Mucosa of gallbladder (tissue), 1 donor: Measurements from ENCODE around the gene ARL16. TPM values are rescaled to one million over a fixed set of nuclear protein-coding genes. Genes with fewer than 3 reads are reported as not detected.

ENCODE experiments used
- DNase-seq: peaks from one replicate; pipeline ENCODE4 v3.0.0-alpha.2; 2020; ENCODE audit warnings: low spot score
- total RNA-seq: library from RNA; stranded (reverse); gene quantifications from one replicate; pipeline ENCODE4 v1.2.1, GENCODE V29; 2021
- donor health status: DM: no; HTN: no; CAD: no.

The ARL16 gene, protein sequence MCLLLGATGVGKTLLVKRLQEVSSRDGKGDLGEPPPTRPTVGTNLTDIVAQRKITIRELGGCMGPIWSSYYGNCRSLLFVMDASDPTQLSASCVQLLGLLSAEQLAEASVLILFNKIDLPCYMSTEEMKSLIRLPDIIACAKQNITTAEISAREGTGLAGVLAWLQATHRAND
- total RNA-seq: 37.6 TPM

- DNase-seq: peak; percentile 99
These were observed at the start of gene ARL16, which contains the start of gene HGS for GRCh38 chr17:81683584-81684441. ARL16 (minus strand) TSS chr17:81683797; CDS start chr17:81683753, 44 bp downstream. HGS (plus strand) TSS chr17:81684011; CDS start chr17:81684067, 56 bp downstream.

- peak; percentile 65 for DNase-seq
These were observed 43.9 kb upstream of the ARL16 start for GRCh38 chr17:81727324-81728031.

GRCh38 chr17:81726004-81726403, 42.4 kb upstream of the ARL16 start:
- no peak for DNase-seq

GRCh38 chr17:81725439-81725838, 41.8 kb upstream of the ARL16 start:
- no peak for DNase-seq

DNA sequence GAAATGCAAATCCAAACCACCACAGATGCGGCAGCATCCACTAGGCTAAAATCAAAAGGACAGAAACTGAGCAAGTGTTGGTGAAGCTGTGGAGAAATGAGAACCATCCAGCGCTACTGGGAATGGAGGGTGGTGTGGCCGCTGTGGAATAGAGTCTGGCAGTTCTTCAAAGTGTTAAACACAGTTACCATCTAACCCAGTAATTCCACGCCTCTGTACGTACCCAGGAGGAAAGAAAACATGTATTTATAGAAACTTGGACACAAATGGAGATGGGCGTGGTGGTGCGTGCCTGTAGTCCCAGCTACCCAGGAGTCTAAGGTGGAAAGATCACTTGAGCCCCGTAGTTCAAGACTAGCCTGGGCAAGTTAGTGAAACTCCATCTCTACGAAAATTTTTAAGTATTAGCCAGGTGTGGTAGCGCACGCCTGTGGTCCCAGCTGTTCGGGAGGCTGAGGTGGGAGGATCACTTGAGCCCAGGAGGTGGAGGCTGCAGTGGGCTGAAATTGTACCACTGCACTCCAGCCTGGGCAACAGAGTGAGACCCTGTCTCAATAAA, 40.1 kb upstream of the ARL16 start:
- no peak for DNase-seq

GRCh38 chr17:81722184-81723120, 38.9 kb upstream of the ARL16 start:
- DNase-seq: peak; percentile 79

DNA sequence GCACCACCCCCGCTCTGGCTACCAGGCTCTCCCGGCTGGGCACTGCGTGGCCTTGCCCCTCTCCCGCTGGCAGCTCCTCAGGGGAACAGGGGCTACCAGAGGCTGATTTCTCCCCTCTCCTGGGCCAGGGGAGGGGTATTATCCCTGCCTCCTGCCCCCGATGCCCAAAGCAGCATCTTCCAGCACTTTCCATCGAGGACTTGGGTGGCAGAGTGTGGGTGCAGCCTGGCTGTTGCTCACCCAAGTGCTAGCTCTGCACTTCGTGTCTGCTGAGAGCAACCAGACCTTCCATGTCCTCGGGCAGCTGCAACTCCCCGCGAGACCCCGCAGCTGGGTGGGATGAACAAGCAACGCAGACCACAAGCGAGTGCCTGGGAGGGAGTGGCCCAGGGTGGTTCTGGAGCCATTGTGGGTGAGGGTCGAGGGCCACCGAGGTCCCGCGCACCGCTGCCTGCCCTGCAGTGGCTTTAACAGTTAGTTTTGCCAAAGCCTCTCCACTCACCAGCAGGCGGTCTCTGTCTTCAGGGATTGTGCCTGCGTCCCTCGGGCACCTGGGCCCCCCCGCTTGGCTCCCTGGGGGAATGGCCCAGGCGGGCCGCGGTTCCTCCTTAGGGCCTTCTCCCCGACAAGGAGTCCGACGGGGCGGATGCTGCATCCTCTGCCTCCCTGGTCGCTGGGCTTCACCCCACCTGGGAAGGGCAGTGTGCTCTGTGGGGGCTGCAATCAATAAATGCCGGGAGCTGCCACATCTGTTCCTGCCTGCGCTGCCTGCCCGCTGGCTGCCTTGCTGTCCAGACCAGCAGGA, 36.9 kb upstream of the ARL16 start:
- DNase-seq: no peak

GRCh38 chr17:81719410-81720266, 36.0 kb upstream of the ARL16 start:
- DNase-seq: no peak

DNA sequence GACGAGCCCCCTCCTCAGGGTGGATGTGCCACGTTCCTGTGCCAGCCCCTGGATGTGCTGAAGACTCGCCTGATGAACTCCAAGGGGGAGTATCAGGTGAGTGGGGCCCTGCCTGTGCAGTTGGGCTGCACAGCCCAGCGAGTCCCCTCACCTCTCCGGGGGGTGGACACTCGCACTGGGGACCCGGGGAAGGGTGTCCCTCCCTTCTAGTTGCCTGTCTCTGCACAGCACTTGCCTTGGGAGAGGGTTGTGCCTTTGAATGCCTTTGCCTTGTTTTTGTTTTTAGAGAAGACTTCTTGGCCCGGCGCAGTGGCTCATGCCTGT, 34.1 kb upstream of the ARL16 start:
- no peak for DNase-seq

DNA sequence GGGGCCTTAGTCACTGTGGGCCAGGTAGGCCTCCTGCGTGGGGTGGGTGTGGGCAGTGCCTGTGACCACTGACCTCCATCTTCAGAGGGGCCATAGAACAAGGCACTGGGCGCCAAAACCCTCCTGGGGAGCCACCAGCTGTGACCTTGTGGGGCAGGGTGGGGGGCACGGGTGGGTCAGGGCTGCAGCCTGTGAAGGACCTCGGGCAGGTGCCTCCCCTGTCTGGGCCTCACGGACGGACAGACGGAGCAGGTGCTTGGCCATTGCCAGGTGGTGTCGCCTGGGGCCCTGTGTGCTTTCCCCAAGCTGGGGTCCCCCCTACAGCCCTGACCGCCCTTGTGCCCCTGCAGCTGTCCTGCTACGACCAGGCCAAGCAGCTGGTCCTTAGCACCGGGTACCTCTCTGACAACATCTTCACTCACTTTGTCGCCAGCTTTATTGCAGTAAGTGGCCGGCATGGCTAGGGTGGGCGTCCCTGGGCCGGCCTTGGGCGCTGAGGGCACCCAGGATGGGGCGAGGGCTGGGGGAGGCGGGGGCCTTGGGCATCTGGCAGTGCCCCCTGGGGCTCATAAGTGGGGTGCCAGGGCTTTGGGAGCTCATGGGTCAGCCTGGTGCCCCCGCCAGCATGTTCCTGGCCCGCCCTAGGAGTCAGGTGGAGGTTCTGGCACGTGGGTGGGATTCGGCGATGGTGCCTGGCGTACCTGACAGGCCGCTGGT, 33.6 kb upstream of the ARL16 start:
- no peak for DNase-seq

DNA sequence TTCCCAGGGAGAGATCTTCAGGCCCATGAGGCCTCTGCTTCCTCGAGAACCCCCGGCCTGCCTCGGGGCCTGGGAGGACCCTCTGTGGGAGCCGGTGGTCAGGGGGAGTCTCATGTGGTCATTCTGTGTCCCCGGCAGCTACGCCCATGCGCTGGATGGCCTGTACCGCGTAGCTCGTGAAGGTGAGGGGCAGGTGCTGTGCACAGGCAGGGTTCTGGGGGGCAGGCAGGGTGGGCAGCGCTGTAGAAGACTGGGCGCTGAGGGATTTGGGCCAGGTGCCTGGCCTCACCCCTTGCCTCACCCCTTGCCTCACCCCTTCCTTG, 33.0 kb upstream of the ARL16 start:
- no peak for DNase-seq

GRCh38 chr17:81715872-81716673, 32.5 kb upstream of the ARL16 start:
- no peak for DNase-seq

DNA sequence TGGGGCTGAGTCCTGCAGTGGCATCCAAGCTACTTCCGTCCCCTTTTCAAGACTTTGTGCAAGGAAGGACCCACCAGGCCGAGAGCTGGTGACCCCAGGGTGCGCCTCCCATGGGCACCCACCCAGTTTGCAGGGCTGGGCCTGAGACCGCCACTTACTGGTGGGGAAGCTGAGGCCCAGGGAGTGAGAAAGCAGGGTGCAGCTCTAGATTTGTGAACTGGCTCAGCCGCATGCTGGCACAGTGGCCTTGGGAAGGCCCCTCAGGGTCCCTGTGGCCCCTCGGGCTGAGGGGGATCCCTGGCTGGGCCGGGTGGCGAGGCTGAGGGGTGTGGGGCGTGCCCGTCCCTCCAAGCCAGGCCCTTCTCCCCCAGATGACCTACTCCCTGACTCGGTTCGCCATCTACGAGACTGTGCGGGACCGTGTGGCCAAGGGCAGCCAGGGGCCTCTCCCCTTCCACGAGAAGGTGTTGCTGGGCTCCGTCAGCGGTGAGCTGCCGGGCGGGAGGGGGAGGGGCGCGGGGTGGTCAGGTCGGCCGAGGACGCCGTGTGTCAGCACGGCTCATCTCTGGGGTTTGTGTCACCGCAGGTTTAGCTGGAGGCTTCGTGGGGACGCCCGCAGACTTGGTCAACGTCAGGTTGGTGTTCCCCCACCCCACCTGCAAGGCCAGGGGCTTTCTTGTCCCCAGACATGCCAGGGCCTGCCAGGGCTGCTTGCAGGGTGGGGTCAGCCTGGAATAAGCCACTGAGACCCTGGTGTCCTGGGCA, 31.7 kb upstream of the ARL16 start:
- DNase-seq: no peak

DNA sequence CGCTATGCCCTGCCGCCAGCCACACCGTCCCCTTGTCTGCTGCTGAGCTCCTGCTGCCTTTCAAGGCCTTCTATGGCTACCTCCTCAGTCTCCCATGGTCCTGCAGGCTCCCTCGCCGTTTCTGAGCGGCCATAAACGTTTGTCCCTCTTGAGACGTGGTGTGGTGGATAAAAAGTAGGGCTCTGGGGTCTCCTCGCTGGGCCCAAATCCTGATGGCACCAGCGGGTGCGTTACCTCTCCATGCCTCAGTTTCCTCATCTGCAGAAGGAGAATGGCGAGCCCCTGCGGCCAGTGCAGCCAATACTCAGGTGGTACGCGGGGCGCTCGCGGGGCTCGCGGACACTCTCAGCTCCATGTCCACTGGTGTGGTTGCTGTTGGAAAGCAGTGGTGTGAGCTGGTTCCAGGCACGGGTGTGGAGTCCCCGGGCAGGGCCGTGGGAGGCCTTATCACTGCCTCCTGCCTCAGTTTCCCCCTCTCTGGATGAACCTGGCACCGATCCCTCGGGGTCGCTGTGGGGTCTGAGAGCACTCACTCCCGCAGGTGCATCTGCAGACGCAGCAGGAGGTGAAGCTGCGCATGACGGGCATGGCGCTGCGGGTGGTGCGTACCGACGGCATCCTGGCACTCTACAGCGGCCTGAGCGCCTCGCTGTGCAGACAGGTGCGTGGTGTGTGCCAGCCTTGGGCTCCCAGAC, 31.0 kb upstream of the ARL16 start:
- no peak for DNase-seq

DNA sequence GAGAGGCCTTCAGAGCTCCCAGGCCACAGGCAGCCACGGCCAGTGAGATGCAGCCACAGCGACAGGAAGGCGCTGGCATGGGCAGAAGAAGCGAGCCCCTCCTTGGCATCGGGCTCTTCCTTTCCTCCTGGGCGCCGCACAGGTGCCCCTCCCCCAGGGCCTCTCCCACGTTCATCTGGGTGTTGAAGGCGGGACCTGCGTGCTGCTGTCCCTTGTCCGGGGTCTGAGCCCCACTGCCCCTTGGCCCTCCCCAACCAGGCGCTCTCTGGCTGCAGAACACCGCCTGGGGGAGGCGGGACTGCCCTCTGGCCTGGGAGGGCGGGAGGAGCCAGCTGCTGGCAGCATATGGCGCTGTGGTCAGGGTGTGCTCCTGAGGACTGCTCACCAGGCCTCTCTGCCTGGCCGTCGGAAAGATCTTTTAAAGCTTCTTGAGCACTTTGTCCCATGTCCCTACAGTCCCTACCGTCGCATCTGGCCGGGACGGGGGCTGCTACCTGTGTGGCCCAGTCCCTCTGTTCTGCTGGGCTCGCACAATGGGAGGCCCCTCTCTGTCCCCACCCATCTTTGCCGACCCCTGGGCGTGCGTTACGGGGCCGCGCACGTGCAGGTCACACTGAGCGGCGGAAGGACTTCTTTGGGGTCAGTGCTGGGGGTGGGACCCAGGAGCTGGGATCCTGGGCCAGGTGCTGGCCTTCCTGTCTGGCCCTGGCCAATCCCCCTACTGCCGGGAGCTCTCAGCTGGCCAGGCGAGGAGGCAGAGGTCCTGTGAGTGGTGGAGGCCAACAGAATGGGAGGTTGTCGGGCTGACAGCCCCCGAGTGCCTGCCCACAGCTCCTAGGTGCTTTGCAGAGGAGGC, 30.2 kb upstream of the ARL16 start:
- DNase-seq: no peak
